PC-3 (cell line): ENCODE measurements around the gene KNL1.

Experiments
- EZH2 ChIP-seq: fragments of 300-600 bp; sonication (generic); IDR thresholded peaks from one replicate; pipeline ENCODE4 v1.6.1; 2017; ENCODE audit warnings: antibody characterized with exemption, mild to moderate bottlenecking, low read length; ENCODE audit not compliant: unreplicated experiment
- EZH2phosphoT487 ChIP-seq: fragments of 300-600 bp; sonication (generic); IDR thresholded peaks from 2 replicates; pipeline ENCODE4 v1.6.1; 2018; ENCODE audit warnings: mild to moderate bottlenecking, antibody characterized with exemption, low read length, borderline replicate concordance
- TF ChIP-seq, protein P1 (sequence below): fragments of 300-600 bp; sonication (generic); conservative IDR thresholded peaks from 2 replicates; pipeline ENCODE4 v1.5.1; 2017; ENCODE audit warnings: antibody characterized with exemption, low read depth, mild to moderate bottlenecking, low read length

DNA sequence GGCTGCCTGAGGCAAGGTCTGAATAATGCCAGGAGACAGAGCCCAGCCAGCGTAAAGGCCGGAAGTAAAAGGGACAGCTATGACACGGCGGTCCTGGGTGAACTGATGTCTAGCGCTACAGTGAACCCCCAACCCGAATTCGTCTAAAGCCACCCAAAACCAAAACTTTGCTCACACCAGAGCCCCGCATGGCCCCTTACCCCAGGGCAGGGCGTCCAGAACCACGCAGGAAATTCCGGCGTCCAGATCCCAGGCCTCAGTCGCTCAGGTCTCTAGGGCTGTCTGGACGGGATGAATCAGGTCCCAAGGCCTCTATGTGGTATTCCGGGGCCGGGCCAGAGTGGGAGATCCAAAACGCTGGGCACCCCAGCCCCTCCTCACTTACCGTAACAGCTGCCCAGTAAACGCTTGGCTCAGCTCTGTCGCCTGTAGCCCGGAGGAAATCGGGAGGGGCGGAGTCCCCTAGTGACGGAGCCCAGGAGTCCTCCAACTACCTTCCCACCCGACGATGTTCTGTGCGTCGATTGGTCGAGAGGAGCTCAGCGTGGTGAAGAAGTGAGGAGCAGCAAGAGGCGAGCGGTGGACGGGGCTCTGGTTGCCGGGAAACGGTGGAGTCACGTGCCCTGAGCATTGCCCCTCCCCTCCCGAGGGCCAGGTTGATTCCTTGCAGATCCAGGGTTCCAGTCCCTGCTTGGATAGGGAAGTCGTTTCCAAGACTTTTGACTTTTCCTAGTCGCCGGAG, 29.3 kb upstream of the KNL1 start, which contains the start of gene CCDC32:
- no peak for TF ChIP-seq EZH2
- TF ChIP-seq, protein P1, sequence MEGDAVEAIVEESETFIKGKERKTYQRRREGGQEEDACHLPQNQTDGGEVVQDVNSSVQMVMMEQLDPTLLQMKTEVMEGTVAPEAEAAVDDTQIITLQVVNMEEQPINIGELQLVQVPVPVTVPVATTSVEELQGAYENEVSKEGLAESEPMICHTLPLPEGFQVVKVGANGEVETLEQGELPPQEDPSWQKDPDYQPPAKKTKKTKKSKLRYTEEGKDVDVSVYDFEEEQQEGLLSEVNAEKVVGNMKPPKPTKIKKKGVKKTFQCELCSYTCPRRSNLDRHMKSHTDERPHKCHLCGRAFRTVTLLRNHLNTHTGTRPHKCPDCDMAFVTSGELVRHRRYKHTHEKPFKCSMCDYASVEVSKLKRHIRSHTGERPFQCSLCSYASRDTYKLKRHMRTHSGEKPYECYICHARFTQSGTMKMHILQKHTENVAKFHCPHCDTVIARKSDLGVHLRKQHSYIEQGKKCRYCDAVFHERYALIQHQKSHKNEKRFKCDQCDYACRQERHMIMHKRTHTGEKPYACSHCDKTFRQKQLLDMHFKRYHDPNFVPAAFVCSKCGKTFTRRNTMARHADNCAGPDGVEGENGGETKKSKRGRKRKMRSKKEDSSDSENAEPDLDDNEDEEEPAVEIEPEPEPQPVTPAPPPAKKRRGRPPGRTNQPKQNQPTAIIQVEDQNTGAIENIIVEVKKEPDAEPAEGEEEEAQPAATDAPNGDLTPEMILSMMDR: no peak
- no peak for TF ChIP-seq EZH2phosphoT487
